Measurements from ENCODE around the gene B4GALT6. TPM values are rescaled to one million over a fixed set of nuclear protein-coding genes. Genes with fewer than 3 reads are reported as not detected.

Gene B4GALT6
- total RNA-seq, 4 donors from 2014 or later, result 1.5 to 11.8 (median 3.9) TPM

DNA sequence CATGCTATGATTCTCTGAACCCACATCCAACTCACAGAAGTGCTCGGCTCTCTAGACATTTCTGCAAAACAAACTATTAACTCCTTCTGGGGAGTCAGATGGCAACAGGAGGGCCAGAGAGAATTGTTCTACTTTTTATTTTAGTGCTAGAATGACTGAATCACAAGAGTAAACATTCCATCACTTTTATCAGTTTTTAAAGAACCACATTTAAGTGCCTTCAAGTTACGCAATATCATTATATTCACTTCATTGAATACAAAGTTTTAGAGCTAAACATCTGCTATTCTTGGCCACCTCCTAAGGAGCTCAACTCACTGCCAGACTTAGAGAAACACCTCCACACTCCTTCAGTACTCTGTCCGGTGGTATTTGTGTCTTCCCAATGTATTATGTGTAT, 22.4 kb downstream of the B4GALT6 start:
- intact Hi-C loops (cut with DNase I; ENCODE audit: low total_unique reads), result no loop called here
- H3K27ac ChIP-seq, result no peak overlapping the region
- H3K36me3 ChIP-seq, result no peaks in the 10 kb centered on the region
- no peak for DNase-seq
- H3K4me1 ChIP-seq, result no peaks in the 10 kb centered on the region
- H3K27me3 ChIP-seq, result no peaks in the 10 kb centered on the region
- TF ChIP-seq, protein P1, sequence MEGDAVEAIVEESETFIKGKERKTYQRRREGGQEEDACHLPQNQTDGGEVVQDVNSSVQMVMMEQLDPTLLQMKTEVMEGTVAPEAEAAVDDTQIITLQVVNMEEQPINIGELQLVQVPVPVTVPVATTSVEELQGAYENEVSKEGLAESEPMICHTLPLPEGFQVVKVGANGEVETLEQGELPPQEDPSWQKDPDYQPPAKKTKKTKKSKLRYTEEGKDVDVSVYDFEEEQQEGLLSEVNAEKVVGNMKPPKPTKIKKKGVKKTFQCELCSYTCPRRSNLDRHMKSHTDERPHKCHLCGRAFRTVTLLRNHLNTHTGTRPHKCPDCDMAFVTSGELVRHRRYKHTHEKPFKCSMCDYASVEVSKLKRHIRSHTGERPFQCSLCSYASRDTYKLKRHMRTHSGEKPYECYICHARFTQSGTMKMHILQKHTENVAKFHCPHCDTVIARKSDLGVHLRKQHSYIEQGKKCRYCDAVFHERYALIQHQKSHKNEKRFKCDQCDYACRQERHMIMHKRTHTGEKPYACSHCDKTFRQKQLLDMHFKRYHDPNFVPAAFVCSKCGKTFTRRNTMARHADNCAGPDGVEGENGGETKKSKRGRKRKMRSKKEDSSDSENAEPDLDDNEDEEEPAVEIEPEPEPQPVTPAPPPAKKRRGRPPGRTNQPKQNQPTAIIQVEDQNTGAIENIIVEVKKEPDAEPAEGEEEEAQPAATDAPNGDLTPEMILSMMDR (IDR thresholded peaks at IDR 0.05), result no peak
- no peak for TF ChIP-seq POLR2A (IDR thresholded peaks at IDR 0.05)
- H3K4me3 ChIP-seq, result no peak overlapping the region
- H3K9me3 ChIP-seq, result no peaks in the 10 kb centered on the region

DNA sequence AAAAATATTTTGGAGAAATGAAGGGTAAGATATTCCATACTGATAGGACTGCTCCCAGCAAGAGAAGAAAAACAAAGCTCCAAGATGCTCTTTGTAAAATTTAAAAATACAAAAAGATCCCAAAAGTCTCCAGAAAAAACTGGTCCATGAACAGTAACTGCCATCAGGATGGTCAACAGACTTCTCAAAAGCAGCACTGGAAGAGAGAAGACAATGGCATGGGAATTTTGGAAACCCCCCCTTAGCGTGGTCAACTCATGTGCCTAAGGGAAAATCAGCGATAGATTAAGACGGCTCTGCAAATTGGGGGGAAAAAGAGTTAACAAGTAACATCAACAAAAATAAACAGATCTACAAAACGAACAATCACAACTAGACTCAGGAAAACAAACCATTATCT, 23.6 kb downstream of the B4GALT6 start:
- no peaks in the 10 kb centered on the region for H3K27me3 ChIP-seq
- H3K36me3 ChIP-seq, result no peaks in the 10 kb centered on the region
- H3K4me3 ChIP-seq, result no peak overlapping the region
- no peak for DNase-seq
- no peak overlapping the region for H3K27ac ChIP-seq
- intact Hi-C loops (cut with DNase I; ENCODE audit: low total_unique reads), result no loop called here
- no peaks in the 10 kb centered on the region for H3K9me3 ChIP-seq
- H3K4me1 ChIP-seq, result no peaks in the 10 kb centered on the region
- TF ChIP-seq, protein P1 (IDR thresholded peaks at IDR 0.05), result no peak
- no peak for TF ChIP-seq POLR2A (IDR thresholded peaks at IDR 0.05)

GRCh38 chr18:31659576-31660177, 24.7 kb downstream of the B4GALT6 start:
- Histone ChIP-seq H3K9me3 (no peaks in the 10 kb centered on the region), H3K36me3 (no peaks in the 10 kb centered on the region), H3K4me1 (no peaks in the 10 kb centered on the region), H3K27ac (no peak overlapping the region), H3K27me3 (no peaks in the 10 kb centered on the region), H3K4me3 (no peak overlapping the region)
- intact Hi-C loops (cut with DNase I; ENCODE audit: low total_unique reads), result no loop called here
- no peak for TF ChIP-seq POLR2A (IDR thresholded peaks at IDR 0.05)
- TF ChIP-seq, protein P1 (IDR thresholded peaks at IDR 0.05), result no peak
- no peak for DNase-seq

DNA sequence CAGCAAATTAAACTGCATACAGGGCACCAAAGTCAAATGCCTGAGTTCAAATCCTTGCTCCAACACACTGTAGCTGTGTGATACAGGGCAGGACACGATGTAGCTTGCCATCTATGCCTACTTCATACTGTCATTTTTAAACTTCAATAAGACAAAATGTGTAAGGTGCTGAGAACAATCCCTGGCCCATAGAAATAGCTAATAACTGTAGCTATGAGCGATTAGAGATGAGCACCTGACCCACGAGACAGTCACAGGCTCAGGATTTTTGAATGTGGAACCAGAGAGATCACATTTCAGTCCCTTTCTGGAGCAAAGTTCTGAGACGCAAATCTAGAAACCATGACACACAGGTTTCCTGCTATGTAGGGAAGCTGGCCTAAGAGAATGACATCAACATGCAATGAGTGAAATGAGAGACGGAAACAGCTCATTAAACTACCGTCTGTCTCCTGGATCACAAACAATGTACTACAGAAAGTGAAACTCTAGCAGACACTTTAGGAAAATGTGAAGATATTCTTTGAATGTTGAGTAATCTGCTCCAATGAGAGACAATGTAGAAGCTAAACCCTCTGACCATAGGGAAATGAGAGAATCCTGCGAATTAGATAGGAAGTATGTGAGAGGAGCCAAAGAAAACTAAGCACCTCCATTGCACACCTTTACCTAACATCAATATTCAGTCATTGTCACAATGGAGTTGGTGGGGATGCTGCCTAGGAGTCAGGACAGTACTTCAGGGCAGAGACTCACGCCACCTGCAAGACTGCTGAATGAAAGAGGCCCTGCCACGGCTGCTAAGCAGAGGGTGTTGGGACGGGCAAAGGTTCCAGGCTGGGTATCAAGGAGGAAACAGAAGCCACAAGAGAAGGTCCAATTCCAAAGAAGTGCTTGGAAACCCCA, 25.5 kb downstream of the B4GALT6 start:
- Histone ChIP-seq H3K4me1 (no peaks in the 10 kb centered on the region), H3K36me3 (no peaks in the 10 kb centered on the region), H3K27ac (no peak overlapping the region), H3K27me3 (no peaks in the 10 kb centered on the region), H3K9me3 (no peaks in the 10 kb centered on the region), H3K4me3 (no peak overlapping the region)
- no peak for DNase-seq
- TF ChIP-seq, protein P1 (IDR thresholded peaks at IDR 0.05), result no peak
- no peak for TF ChIP-seq POLR2A (IDR thresholded peaks at IDR 0.05)
- intact Hi-C loops (cut with DNase I; ENCODE audit: low total_unique reads), result no loop called here

Measured in uterus (tissue), 4 donors.